Progenitor cell of endocrine pancreas (in vitro differentiated cells): ENCODE results near the gene STRN. TPM values are rescaled to one million over a fixed set of nuclear protein-coding genes. Genes with fewer than 3 reads are reported as not detected.
"Not testable (repeated sequence)": the region's sequence is repeated elsewhere in the genome, so short reads cannot be mapped to it uniquely, and the experiment has no call there.

Source experiments
- DNase-seq: peaks from one replicate; pipeline ENCODE4 v3.0.0; 2021; ENCODE audit warnings: low spot score; ENCODE audit not compliant: unreplicated experiment
- H3K27ac Mint-ChIP-seq: 2 replicates; pipeline ENCODE4 v1.8.0; 2021; ENCODE audit warnings: mild to moderate bottlenecking, moderate library complexity, mixed read lengths
- H3K27me3 Mint-ChIP-seq: 2 replicates; pipeline ENCODE4 v1.8.0; 2021; ENCODE audit warnings: mixed read lengths
- H3K36me3 Mint-ChIP-seq: 2 replicates; pipeline ENCODE4 v1.8.0; 2022; ENCODE audit warnings: mixed read lengths; ENCODE audit not compliant: insufficient read depth
- H3K4me1 Mint-ChIP-seq: 2 replicates; pipeline ENCODE4 v1.8.0; 2021; ENCODE audit warnings: low read depth, mixed read lengths
- H3K4me3 Mint-ChIP-seq: 2 replicates; pipeline ENCODE4 v1.8.0; 2021; ENCODE audit warnings: low read depth, mild to moderate bottlenecking, moderate library complexity, mixed read lengths
- H3K9me3 Mint-ChIP-seq: 2 replicates; pipeline ENCODE4 v1.8.0; 2021; ENCODE audit warnings: low read depth, mixed read lengths
- total RNA-seq: library from RNA; stranded (reverse); gene quantifications from 2 replicates; pipeline ENCODE4 v1.2.1, GENCODE V29; 2021
- TF ChIP-seq, protein P1 (sequence below): fragments of 200-600 bp; sonication (generic); IDR thresholded peaks from one replicate; pipeline ENCODE4 v1.5.0; 2021; ENCODE audit warnings: antibody characterized with exemption, mild to moderate bottlenecking; ENCODE audit not compliant: unreplicated experiment

Gene STRN
- total RNA-seq, 1 donor from 2014 or later: 19.9 TPM

DNA sequence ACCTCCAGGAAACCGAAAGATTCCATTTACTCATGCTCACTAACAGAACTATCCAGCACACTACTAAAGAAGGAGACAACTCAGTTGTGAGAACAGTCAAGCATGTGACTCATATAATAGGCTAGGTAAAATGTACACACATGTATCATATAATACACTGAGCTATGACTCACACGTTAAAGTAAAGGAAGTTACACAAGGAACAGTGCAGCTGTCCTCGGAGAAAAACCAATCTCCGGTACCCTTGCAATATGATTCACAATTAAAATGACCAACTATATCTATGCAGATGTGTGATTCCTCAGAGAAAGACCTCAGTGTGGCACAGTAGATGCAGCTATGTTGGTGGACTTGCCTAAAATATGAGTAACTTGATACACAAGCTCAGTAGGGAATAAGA, 76.5 kb downstream of the STRN start:
- no peak overlapping the region for H3K27ac Mint-ChIP-seq
- H3K27me3 Mint-ChIP-seq: no peaks in the 10 kb centered on the region
- no peak overlapping the region for H3K4me3 Mint-ChIP-seq
- no peak for DNase-seq
- H3K9me3 Mint-ChIP-seq: no peaks in the 10 kb centered on the region
- TF ChIP-seq, protein P1, sequence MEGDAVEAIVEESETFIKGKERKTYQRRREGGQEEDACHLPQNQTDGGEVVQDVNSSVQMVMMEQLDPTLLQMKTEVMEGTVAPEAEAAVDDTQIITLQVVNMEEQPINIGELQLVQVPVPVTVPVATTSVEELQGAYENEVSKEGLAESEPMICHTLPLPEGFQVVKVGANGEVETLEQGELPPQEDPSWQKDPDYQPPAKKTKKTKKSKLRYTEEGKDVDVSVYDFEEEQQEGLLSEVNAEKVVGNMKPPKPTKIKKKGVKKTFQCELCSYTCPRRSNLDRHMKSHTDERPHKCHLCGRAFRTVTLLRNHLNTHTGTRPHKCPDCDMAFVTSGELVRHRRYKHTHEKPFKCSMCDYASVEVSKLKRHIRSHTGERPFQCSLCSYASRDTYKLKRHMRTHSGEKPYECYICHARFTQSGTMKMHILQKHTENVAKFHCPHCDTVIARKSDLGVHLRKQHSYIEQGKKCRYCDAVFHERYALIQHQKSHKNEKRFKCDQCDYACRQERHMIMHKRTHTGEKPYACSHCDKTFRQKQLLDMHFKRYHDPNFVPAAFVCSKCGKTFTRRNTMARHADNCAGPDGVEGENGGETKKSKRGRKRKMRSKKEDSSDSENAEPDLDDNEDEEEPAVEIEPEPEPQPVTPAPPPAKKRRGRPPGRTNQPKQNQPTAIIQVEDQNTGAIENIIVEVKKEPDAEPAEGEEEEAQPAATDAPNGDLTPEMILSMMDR: no peak
- no peaks in the 10 kb centered on the region for H3K4me1 Mint-ChIP-seq
- peaks cover 4% of the 10 kb centered on the region for H3K36me3 Mint-ChIP-seq

DNA sequence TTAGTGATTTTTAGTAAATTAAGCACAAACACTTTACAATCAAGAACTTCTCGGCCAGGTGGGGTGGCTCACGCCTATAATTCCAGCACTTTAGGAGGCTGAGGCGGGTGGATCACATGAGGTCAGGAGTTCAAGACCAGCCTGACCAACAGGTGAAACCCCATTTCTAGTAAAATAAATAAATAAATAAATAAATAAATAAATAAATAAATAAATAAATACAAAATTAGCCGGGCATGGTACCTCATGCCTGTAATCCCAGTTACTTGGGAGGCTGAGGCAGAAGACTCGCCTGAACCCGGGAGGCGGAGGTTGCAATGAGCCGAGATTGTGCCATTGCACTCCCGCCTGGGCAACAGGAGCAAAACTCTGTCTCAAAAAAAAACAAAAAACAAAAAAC, 79.2 kb downstream of the STRN start:
- not testable (repeated sequence) for H3K36me3 Mint-ChIP-seq, H3K27ac Mint-ChIP-seq, H3K9me3 Mint-ChIP-seq, DNase-seq, H3K27me3 Mint-ChIP-seq, H3K4me3 Mint-ChIP-seq, H3K4me1 Mint-ChIP-seq

DNA sequence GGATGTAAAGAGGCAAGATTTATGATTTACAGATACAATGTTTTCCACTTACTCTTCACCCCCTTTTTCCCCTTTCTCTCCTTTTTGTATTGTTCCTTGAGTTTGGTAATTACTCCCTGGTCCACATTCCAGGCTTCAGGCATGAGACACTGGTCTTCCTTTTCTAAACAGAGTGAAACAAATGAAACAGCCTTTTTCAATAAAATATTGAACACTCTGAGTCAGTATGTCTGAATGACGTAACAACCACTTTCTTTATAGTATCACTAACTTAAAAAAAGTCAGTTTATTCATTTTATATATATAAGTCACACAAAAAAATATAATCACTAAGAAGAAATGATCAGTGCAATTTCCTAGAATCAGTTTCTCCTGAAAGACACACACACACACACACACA, 79.7 kb downstream of the STRN start:
- no peaks in the 10 kb centered on the region for H3K27me3 Mint-ChIP-seq
- TF ChIP-seq, protein P1: no peak
- H3K9me3 Mint-ChIP-seq: no peaks in the 10 kb centered on the region
- no peak for DNase-seq
- H3K4me1 Mint-ChIP-seq: no peaks in the 10 kb centered on the region
- H3K36me3 Mint-ChIP-seq: peaks cover 2% of the 10 kb centered on the region
- no peak overlapping the region for H3K27ac Mint-ChIP-seq
- H3K4me3 Mint-ChIP-seq: no peak overlapping the region

DNA sequence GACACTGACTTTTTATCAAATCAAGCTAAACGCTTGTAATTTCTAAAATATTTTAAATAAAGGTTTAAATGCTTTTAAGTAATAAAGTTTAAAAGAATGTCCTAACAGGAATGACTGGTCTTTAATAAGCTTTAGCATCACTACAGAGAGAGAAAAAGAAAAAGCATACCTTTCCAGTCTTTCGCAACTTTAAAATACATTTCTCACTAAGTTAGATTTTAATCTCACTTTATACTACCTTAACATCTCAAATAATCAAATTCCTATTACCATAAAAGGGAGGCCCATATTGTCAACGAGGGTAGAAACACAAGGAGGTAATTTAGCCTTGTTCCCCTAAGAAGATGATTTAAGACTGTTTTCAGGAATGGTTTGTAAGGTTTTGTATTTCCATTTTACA, 80.7 kb downstream of the STRN start:
- Mint-ChIP-seq H3K27me3 (no peaks in the 10 kb centered on the region), H3K4me3 (no peak overlapping the region)
- DNase-seq: no peak

DNA sequence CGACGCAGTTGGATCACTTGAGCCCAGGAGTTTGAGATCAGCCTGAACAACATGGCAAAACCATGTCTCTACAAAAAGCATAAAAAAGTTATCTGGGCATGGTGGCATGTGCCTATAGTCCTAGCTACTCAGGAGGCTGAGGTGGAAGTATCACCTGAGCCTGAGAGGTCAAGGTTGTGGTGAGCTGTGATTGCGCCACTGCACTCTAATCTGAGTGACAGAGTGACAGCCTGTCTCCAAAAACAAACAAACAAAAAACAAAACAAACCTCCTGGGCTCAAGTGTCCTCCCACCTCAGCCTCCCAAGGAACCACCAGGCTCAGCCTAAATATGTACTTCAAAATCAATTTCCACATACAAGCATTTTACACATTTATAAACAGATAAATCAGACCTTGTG, 83.8 kb downstream of the STRN start:
- H3K27me3 Mint-ChIP-seq: no peaks in the 10 kb centered on the region
- no peak overlapping the region for H3K27ac Mint-ChIP-seq
- DNase-seq: no peak
- no peak overlapping the region for H3K4me3 Mint-ChIP-seq
- H3K4me1 Mint-ChIP-seq: no peaks in the 10 kb centered on the region
- no peaks in the 10 kb centered on the region for H3K9me3 Mint-ChIP-seq
- TF ChIP-seq, protein P1: no peak
- H3K36me3 Mint-ChIP-seq: peaks cover 7% of the 10 kb centered on the region

More for the DNA sequence above, 80.7 kb downstream of the STRN start:
- TF ChIP-seq, protein P1: no peak
- Mint-ChIP-seq H3K9me3 (no peaks in the 10 kb centered on the region), H3K4me1 (no peaks in the 10 kb centered on the region), H3K27ac (no peak overlapping the region), H3K36me3 (peaks cover 4% of the 10 kb centered on the region)

DNA sequence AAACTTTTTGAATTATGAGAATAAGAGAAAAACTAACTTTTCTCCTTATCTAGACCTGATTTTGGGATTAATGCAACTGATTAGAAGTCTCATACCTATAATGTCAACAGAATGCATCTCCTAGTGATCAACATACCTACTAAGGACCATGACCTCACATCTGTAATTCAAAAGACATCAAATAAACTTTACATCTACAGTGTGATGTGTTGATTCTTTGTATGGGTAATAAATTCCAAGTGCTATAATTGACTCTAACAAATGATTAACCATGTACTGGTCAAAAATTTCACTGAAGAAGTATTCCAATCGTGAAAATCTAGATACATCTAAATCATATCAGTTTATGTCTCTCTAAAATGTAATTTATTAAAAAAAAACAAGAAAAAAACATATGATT, 84.5 kb downstream of the STRN start:
- Mint-ChIP-seq H3K27me3 (no peaks in the 10 kb centered on the region), H3K9me3 (no peaks in the 10 kb centered on the region), H3K4me3 (no peak overlapping the region), H3K36me3 (peaks cover 11% of the 10 kb centered on the region), H3K27ac (no peak overlapping the region), H3K4me1 (no peaks in the 10 kb centered on the region)
- no peak for DNase-seq
- TF ChIP-seq, protein P1: no peak
